Gastroesophageal sphincter (tissue), 3 donors: ENCODE measurements around the gene EVC.

Experiments
- EP300 ChIP-seq: sonication (generic); formaldehyde crosslinking; IDR thresholded peaks from one replicate; pipeline ENCODE4 v1.6.1; 2017; ENCODE audit warnings: antibody characterized with exemption, mild to moderate bottlenecking
- POLR2A ChIP-seq, 2 donors: fragments of 450-650 bp; IDR thresholded peaks; one replicate each; pipeline ENCODE4 v1.6.1; 2017; ENCODE audit warnings: antibody characterized with exemption in 2 of 2, mild to moderate bottlenecking in 2 of 2, moderate library complexity in 1 of 2
- POLR2AphosphoS5 ChIP-seq: sonication (generic); formaldehyde crosslinking; IDR thresholded peaks from one replicate; pipeline ENCODE4 v1.6.1; 2017; ENCODE audit warnings: antibody characterized with exemption
- TF ChIP-seq, protein P1 (sequence below), 4 experiments: fragments of 200-600 bp in 2 of 4; fragments of 450-650 bp in 2 of 4; sonication (generic) in 1 of 4; IDR thresholded peaks; one replicate each; pipeline ENCODE4 v1.5.1; 2017 to 2019; ENCODE audit warnings: antibody characterized with exemption in 4 of 4, mild to moderate bottlenecking in 2 of 4, moderate library complexity in 2 of 4

DNA sequence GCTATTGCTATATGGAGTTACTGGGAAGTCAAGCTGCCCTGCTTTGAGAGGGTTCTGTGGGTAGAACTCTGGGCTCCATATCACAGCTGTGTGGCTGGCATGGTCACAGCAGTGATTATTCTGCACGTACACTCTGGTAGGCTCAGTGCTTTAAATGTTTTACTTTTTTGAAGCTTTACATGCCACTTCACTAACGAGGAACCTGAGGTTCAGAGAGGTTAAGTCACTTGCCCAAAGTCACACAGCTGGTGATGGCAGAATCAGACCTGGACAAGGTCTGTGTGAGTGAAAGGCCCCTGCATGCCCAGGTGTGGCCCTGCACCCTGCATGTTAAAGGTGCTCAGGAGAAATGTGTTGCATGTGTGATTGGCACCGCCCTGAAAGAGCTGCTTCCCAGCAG, 24.5 kb downstream of the EVC start:
- TF ChIP-seq, protein P1, sequence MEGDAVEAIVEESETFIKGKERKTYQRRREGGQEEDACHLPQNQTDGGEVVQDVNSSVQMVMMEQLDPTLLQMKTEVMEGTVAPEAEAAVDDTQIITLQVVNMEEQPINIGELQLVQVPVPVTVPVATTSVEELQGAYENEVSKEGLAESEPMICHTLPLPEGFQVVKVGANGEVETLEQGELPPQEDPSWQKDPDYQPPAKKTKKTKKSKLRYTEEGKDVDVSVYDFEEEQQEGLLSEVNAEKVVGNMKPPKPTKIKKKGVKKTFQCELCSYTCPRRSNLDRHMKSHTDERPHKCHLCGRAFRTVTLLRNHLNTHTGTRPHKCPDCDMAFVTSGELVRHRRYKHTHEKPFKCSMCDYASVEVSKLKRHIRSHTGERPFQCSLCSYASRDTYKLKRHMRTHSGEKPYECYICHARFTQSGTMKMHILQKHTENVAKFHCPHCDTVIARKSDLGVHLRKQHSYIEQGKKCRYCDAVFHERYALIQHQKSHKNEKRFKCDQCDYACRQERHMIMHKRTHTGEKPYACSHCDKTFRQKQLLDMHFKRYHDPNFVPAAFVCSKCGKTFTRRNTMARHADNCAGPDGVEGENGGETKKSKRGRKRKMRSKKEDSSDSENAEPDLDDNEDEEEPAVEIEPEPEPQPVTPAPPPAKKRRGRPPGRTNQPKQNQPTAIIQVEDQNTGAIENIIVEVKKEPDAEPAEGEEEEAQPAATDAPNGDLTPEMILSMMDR (IDR thresholded peaks at IDR 0.05) = no peak
- no peak for TF ChIP-seq POLR2AphosphoS5
- TF ChIP-seq POLR2A (IDR thresholded peaks at IDR 0.05) = no peak
- no peak for TF ChIP-seq EP300
